ENCODE results near the gene NATD1. TPM values are rescaled to one million over a fixed set of nuclear protein-coding genes. Genes with fewer than 3 reads are reported as not detected.

NATD1 gene
- total and polyA plus RNA-seq, 2 experiments from 2014 or later, result 3.6 to 5.0 TPM

- H4K20me1 ChIP-seq (ENCODE audit: insufficient read depth), result peaks cover 8% of the 10 kb centered on the region; the same call in 1 of the 2 replicates
- TF ChIP-seq EZH2phosphoT487 (IDR thresholded peaks at IDR 0.05; ENCODE audit: insufficient read depth, low read depth) (no peak), EZH2 (IDR thresholded peaks at IDR 0.05; ENCODE audit: insufficient read depth, poor library complexity, severe bottlenecking) (no peak)
Observed at GRCh38 chr17:21291357-21291756, 38.1 kb upstream of the NATD1 start.

DNA sequence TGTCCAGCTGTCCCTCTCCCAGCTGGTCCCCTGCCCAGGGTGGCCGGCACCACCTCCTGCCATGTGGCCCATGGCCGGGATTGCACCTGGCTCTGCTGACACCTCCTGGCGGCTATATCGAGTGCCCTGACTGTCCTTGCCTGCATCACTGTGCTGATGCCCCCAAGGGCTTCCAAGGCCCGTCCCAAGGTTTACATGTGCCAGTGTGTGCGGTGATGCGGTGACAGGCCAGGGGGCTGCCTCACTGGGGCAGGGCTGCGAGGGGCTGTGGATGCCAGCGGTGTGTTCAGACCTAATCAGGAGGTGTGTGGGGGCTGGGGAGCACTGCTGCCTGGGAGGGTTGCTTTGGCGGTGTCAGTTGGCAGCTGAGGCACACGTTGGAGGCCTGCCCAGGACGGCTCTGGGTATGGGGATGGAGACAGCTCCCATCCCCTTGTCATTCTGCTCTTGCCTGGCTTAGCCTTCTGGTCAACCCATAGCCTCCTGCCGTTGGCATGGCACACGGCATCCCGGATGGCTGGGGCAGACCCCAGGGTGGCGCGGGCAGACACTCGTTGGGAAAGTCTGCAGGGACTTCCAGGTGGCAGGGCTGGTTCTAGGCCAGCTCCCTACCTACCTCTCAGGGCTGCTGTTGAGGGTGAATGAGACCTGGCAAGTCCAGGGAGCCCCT lies 36.8 kb upstream of the NATD1 start:
- Histone ChIP-seq H3K9me2 (ENCODE audit: insufficient read depth) (no peaks in the 10 kb centered on the region), H3K4me3 (no peak overlapping the region), H2AFZ (no peak overlapping the region), H3K4me2 (ENCODE audit: unreplicated experiment) (peak overlapping the region; percentile 63), H4K20me1 (ENCODE audit: insufficient read depth) (peaks cover 7% of the 10 kb centered on the region; the same call in 1 of the 2 replicates), H3K4me1 (ENCODE audit: insufficient read depth) (peaks cover 32% of the 10 kb centered on the region), H3K36me3 (ENCODE audit: low read depth) (no peaks in the 10 kb centered on the region; the same call in 1 of the 2 replicates), H3K9ac (peak overlapping the region; percentile 61; the same call in 1 of the 2 replicates), H3K79me2 (ENCODE audit: insufficient read depth) (peaks cover 98% of the 10 kb centered on the region), H3K27ac (peak overlapping the region; percentile 29; the same call in 1 of the 2 replicates), H3K9me3 (ENCODE audit: low read depth) (no peaks in the 10 kb centered on the region), H3F3A (ENCODE audit: insufficient read depth) (peaks cover 22% of the 10 kb centered on the region), H3K27me3 (replicated peaks; ENCODE audit: insufficient read depth) (no peaks in the 10 kb centered on the region)
- in situ Hi-C loops (cut with MboI), result no loop called here
- TF ChIP-seq EZH2 (IDR thresholded peaks at IDR 0.05; ENCODE audit: insufficient read depth, poor library complexity, severe bottlenecking) (no peak), EZH2phosphoT487 (IDR thresholded peaks at IDR 0.05; ENCODE audit: insufficient read depth, low read depth) (no peak)
- 47% methylated on average over 13 to 15 of the region's 18 CpGs for WGBS, 2 experiments (ENCODE audit: low coverage in 1 of 2, low lambda C conversion rate in 2 of 2, missing lambda C conversion rate in 2 of 2)
- peak; percentile 52 for DNase-seq

More at GRCh38 chr17:21291357-21291756, 38.1 kb upstream of the NATD1 start:
- Histone ChIP-seq H3F3A (ENCODE audit: insufficient read depth) (peaks cover 10% of the 10 kb centered on the region; the same call in 1 of the 2 replicates), H3K27me3 (replicated peaks; ENCODE audit: insufficient read depth) (no peaks in the 10 kb centered on the region), H3K9me2 (ENCODE audit: insufficient read depth) (no peaks in the 10 kb centered on the region), H3K9me3 (ENCODE audit: low read depth) (no peaks in the 10 kb centered on the region), H3K4me2 (ENCODE audit: unreplicated experiment) (no peak overlapping the region), H3K79me2 (ENCODE audit: insufficient read depth) (peaks cover 99% of the 10 kb centered on the region), H2AFZ (no peak overlapping the region), H3K4me3 (no peak overlapping the region), H3K4me1 (ENCODE audit: insufficient read depth) (peaks cover 32% of the 10 kb centered on the region), H3K9ac (no peak overlapping the region), H3K27ac (no peak overlapping the region), H3K36me3 (ENCODE audit: low read depth) (no peaks in the 10 kb centered on the region; the same call in 1 of the 2 replicates)
- in situ Hi-C loops (cut with MboI), result no loop called here
- WGBS, 2 experiments (ENCODE audit: low coverage in 1 of 2, low lambda C conversion rate in 2 of 2, missing lambda C conversion rate in 2 of 2), result 58 to 62% methylated on average over 10 of the region's 10 CpGs
- no peak for DNase-seq

- H3K4me2 ChIP-seq (ENCODE audit: unreplicated experiment), result peak overlapping the region; percentile 63
- no peaks in the 10 kb centered on the region for H3K9me2 ChIP-seq (ENCODE audit: insufficient read depth)
- H3K4me3 ChIP-seq, result no peak overlapping the region
- H3K4me1 ChIP-seq (ENCODE audit: insufficient read depth), result peaks cover 32% of the 10 kb centered on the region
- peak overlapping the region; percentile 29; the same call in 1 of the 2 replicates for H3K27ac ChIP-seq
- no peaks in the 10 kb centered on the region; the same call in 1 of the 2 replicates for H3K36me3 ChIP-seq (ENCODE audit: low read depth)
- peak overlapping the region; percentile 61 for H3K9ac ChIP-seq
- in situ Hi-C loops (cut with MboI), result no loop called here
- peak; percentile 3 for DNase-seq
- no peaks in the 10 kb centered on the region for H3K27me3 ChIP-seq (replicated peaks; ENCODE audit: insufficient read depth)
- TF ChIP-seq EZH2phosphoT487 (IDR thresholded peaks at IDR 0.05; ENCODE audit: insufficient read depth, low read depth), result no peak
- no peak for TF ChIP-seq EZH2 (IDR thresholded peaks at IDR 0.05; ENCODE audit: insufficient read depth, poor library complexity, severe bottlenecking)
- H4K20me1 ChIP-seq (ENCODE audit: insufficient read depth), result peaks cover under 1% of the 10 kb centered on the region; the same call in 1 of the 2 replicates
- H2AFZ ChIP-seq, result no peak overlapping the region
- no peaks in the 10 kb centered on the region for H3K9me3 ChIP-seq (ENCODE audit: low read depth)
- peaks cover 96% of the 10 kb centered on the region for H3K79me2 ChIP-seq (ENCODE audit: insufficient read depth)
- WGBS, 2 experiments (ENCODE audit: low coverage in 1 of 2, low lambda C conversion rate in 2 of 2, missing lambda C conversion rate in 2 of 2), result 66 to 69% methylated on average over 10 to 11 of the region's 11 CpGs
- peaks cover 23% of the 10 kb centered on the region for H3F3A ChIP-seq (ENCODE audit: insufficient read depth)
Observed at GRCh38 chr17:21289175-21289901, 36.1 kb upstream of the NATD1 start.

DNA sequence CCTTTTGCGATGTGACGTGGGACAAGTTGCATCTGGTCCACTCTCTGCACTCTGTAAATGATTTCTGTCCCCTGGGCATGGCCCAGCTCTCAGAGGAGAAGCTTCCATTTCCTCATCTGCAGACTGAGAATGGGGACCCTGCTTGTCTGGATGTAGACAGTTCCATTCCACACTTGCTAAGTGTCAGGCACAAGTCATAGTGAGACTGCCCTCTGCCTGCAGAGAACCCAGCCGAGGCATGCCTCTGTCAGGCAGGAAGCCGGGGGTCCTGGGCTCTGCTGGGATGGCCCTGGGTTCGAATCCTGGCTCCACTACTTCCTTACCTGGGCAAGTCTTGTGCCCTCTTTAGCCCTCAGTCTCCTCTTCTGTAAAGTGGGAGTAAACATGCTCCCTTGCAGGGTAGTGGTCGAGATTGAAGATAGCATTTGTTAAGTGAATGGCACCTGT lies 35.4 kb upstream of the NATD1 start:
- H3K9me3 ChIP-seq (ENCODE audit: low read depth), result no peaks in the 10 kb centered on the region
- H3K4me1 ChIP-seq (ENCODE audit: insufficient read depth), result peaks cover 32% of the 10 kb centered on the region
- DNase-seq, result peak; percentile 47
- in situ Hi-C loops (cut with MboI), result no loop called here
- peak overlapping the region; percentile 63 for H3K4me2 ChIP-seq (ENCODE audit: unreplicated experiment)
- H3K79me2 ChIP-seq (ENCODE audit: insufficient read depth), result peaks cover 89% of the 10 kb centered on the region
- H3F3A ChIP-seq (ENCODE audit: insufficient read depth), result peaks cover 23% of the 10 kb centered on the region
- no peak overlapping the region for H2AFZ ChIP-seq
- peak overlapping the region; percentile 54 for H3K4me3 ChIP-seq
- TF ChIP-seq EZH2phosphoT487 (IDR thresholded peaks at IDR 0.05; ENCODE audit: insufficient read depth, low read depth) (no peak), EZH2 (IDR thresholded peaks at IDR 0.05; ENCODE audit: insufficient read depth, poor library complexity, severe bottlenecking) (no peak)
- H3K9ac ChIP-seq, result peak overlapping the region; percentile 61
- 49 to 52% methylated on average over 6 of the region's 6 CpGs for WGBS, 2 experiments (ENCODE audit: low coverage in 1 of 2, low lambda C conversion rate in 2 of 2, missing lambda C conversion rate in 2 of 2)
- H4K20me1 ChIP-seq (ENCODE audit: insufficient read depth), result no peaks in the 10 kb centered on the region
- no peaks in the 10 kb centered on the region; the same call in 1 of the 2 replicates for H3K36me3 ChIP-seq (ENCODE audit: low read depth)
- H3K9me2 ChIP-seq (ENCODE audit: insufficient read depth), result no peaks in the 10 kb centered on the region
- peak overlapping the region; percentile 96 for H3K27ac ChIP-seq
- no peaks in the 10 kb centered on the region for H3K27me3 ChIP-seq (replicated peaks; ENCODE audit: insufficient read depth)
